CD4-positive, alpha-beta T cell (primary cell): ENCODE data around the gene GTF2A1. TPM values are rescaled to one million over a fixed set of nuclear protein-coding genes. Genes with fewer than 3 reads are reported as not detected.
A peak's percentile ranks its signal among the peaks of the same experiment; 100 is the strongest.

Source experiments
- ATAC-seq: fragments of 200-7000 bp; cut with Tn5 transposase; one replicate; pipeline ENCODE4 v1.10.0; 2022; ENCODE audit warnings: mild to moderate bottlenecking; ENCODE audit not compliant: poor library complexity
- CTCF ChIA-PET: fragments of 350-600 bp; sonication (Branson Sonifier 250); formaldehyde crosslinking; loops from one replicate; lab custom pipeline; 2021; ENCODE audit warnings: antibody characterized with exemption, inconsistent platforms; lab: Charles Lee
- POLR2A ChIA-PET: fragments of 350-600 bp; sonication (Branson Sonifier 250); formaldehyde crosslinking; loops from one replicate; lab custom pipeline; 2021; ENCODE audit warnings: antibody characterized with exemption, inconsistent platforms; lab: Charles Lee
- DNase-seq, 14 experiments: peaks; one replicate each; pipeline ENCODE4 v3.0.0-alpha.2; 2013 to 2020; ENCODE audit warnings: mixed read lengths in 2 of 14
- H3K27ac ChIP-seq, 2 donors: one replicate each; pipeline versions ENCODE4 v1.5.1 to v1.7.0; 2013; ENCODE audit warnings: low read length in 2 of 2, low read depth in 1 of 2, mild to moderate bottlenecking in 1 of 2
- H3K27me3 ChIP-seq, 2 experiments: 1 replicate in 1 of 2; 2 replicates in 1 of 2; pipeline versions ENCODE4 v1.6.1 to v1.7.0; 2013; ENCODE audit warnings: low read length in 2 of 2, control low read depth in 1 of 2, mild to moderate bottlenecking in 1 of 2, moderate library complexity in 1 of 2; ENCODE audit not compliant: insufficient read depth in 2 of 2, control insufficient read depth in 1 of 2
- H3K36me3 ChIP-seq: one replicate; pipeline ENCODE4 v1.6.1; 2013; ENCODE audit warnings: low read length, control low read depth; ENCODE audit not compliant: insufficient read depth
- H3K4me1 ChIP-seq: one replicate; pipeline ENCODE4 v1.6.1; 2013; ENCODE audit warnings: low read length, control low read depth; ENCODE audit not compliant: insufficient read depth
- H3K4me3 ChIP-seq: one replicate; pipeline ENCODE4 v1.5.1; 2013; ENCODE audit warnings: mild to moderate bottlenecking, low read length, moderate library complexity
- H3K9me3 ChIP-seq, 2 experiments: 1 replicate in 1 of 2; 2 replicates in 1 of 2; pipeline versions ENCODE4 v1.6.1 to v1.7.0; 2013; ENCODE audit warnings: low read length in 2 of 2, mild to moderate bottlenecking in 2 of 2, control low read depth in 1 of 2, moderate library complexity in 1 of 2; ENCODE audit not compliant: control insufficient read depth in 1 of 2, insufficient read depth in 1 of 2
- H3K27ac Mint-ChIP-seq: one replicate; pipeline ENCODE4 v1.8.0; 2020; ENCODE audit warnings: mixed read lengths
- H3K27me3 Mint-ChIP-seq: one replicate; pipeline ENCODE4 v1.8.0; 2021; ENCODE audit warnings: mixed read lengths
- H3K36me3 Mint-ChIP-seq: one replicate; pipeline ENCODE4 v1.8.0; 2021; ENCODE audit warnings: low read depth, mixed read lengths
- H3K4me1 Mint-ChIP-seq: one replicate; pipeline ENCODE4 v1.8.0; 2021; ENCODE audit warnings: low read depth, mixed read lengths
- H3K4me3 Mint-ChIP-seq: one replicate; pipeline ENCODE4 v1.8.0; 2020; ENCODE audit warnings: mild to moderate bottlenecking, mixed read lengths
- H3K9me3 Mint-ChIP-seq: one replicate; pipeline ENCODE4 v1.8.0; 2020; ENCODE audit warnings: mixed read lengths
- intact Hi-C, 2 experiments: fragments of 100-400 bp; cut with DNase I in 1 of 2; cut with micrococcal nuclease in 1 of 2; formaldehyde crosslinking; loops; one replicate each; pipeline versions ENCODE4 v1.15.1 to v1.9.0; 2023 to 2025; cut with DNase I, micrococcal nuclease
- total RNA-seq, 174 experiments: library from RNA in 2 of 174; stranded (reverse) in 2 of 174; gene quantifications; one replicate each; pipeline ENCODE4 v1.2.3 and lab custom pipeline; 2021 to 2026
- TF ChIP-seq, protein P1 (sequence below): fragments of 200-600 bp; IDR thresholded peaks from one replicate; pipeline ENCODE4 v1.8.0; 2022; ENCODE audit warnings: antibody characterized with exemption, mild to moderate bottlenecking

Gene GTF2A1
- total RNA-seq, 2 experiments from 2014 or later: 11.5 to 12.8 TPM

DNA sequence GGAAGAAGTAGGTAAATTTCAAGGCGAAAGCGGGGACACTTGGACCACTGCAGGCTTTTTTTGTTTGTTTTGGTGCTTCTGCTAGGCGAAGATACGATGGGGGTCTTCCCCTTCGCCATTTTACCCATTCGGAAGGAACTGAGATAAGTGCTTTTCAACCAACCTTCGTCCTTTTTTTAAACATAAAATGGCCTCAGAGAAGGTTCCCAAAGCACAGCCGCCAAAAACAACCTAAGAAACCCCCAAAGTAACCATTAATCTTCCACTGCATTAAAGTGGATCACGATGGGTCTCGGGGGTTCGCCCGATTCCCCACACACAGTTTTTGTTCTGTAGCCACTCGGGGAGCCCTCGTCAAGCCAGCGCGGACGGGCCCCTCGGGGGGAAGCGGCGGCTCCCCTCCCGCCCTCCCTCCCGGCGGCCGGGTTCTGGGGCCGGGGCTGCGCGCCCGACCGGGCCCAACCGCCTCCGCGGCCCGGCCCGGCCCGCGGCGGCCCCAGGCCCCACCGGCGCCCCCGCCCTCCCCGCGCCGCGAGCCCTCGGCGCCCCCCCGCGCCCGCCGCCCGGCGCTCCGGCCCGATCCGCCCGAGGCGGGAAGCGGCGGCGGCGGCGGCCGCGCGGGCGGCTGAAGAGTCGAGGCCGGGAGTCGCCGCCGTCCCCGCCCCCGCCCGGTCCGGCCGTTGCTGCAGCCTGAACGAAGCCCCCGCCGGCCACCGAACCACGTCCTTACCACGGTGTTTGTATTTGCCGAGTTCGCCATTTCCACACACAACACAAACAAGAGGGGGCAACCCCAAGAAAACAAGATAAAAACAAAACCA, 790 bp downstream of the GTF2A1 start:
- Mint-ChIP-seq H3K9me3 (no peaks in the 10 kb centered on the region), H3K4me3 (peak overlapping the region; percentile 100), H3K27me3 (peaks cover 9% of the 10 kb centered on the region), H3K27ac (peak overlapping the region; percentile 99), H3K4me1 (peaks cover 51% of the 10 kb centered on the region), H3K36me3 (peaks cover 51% of the 10 kb centered on the region)
- peak overlapping the region; percentile 94 to 97 for H3K27ac ChIP-seq
- H3K4me1 ChIP-seq: peaks cover 17% of the 10 kb centered on the region
- H3K4me3 ChIP-seq: peak overlapping the region; percentile 92
- peak; percentile 20 for ATAC-seq
- H3K27me3 ChIP-seq: no peaks in the 10 kb centered on the region
- no peaks in the 10 kb centered on the region for H3K9me3 ChIP-seq
- TF ChIP-seq, protein P1, sequence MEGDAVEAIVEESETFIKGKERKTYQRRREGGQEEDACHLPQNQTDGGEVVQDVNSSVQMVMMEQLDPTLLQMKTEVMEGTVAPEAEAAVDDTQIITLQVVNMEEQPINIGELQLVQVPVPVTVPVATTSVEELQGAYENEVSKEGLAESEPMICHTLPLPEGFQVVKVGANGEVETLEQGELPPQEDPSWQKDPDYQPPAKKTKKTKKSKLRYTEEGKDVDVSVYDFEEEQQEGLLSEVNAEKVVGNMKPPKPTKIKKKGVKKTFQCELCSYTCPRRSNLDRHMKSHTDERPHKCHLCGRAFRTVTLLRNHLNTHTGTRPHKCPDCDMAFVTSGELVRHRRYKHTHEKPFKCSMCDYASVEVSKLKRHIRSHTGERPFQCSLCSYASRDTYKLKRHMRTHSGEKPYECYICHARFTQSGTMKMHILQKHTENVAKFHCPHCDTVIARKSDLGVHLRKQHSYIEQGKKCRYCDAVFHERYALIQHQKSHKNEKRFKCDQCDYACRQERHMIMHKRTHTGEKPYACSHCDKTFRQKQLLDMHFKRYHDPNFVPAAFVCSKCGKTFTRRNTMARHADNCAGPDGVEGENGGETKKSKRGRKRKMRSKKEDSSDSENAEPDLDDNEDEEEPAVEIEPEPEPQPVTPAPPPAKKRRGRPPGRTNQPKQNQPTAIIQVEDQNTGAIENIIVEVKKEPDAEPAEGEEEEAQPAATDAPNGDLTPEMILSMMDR: no peak
- intact Hi-C loops: loop anchor here (1.0 to 5.0 kb wide), 8 partner anchors 28 to 315 kb away; partner anchors contain the start of gene SEL1L (in 1 of the 2)
- H3K36me3 ChIP-seq: peaks cover 15% of the 10 kb centered on the region
- peak; percentile 25 to 83 (median 42) for DNase-seq
- CTCF ChIA-PET: no interaction called here
- POLR2A ChIA-PET: interaction anchor here (0.6 to 2.2 kb wide), 18 partner anchors 19 to 313 kb away, joined by 3 to 42 read pairs (median 8); partner anchors contain the start of genes CEP128, SEL1L and TSHR

DNA sequence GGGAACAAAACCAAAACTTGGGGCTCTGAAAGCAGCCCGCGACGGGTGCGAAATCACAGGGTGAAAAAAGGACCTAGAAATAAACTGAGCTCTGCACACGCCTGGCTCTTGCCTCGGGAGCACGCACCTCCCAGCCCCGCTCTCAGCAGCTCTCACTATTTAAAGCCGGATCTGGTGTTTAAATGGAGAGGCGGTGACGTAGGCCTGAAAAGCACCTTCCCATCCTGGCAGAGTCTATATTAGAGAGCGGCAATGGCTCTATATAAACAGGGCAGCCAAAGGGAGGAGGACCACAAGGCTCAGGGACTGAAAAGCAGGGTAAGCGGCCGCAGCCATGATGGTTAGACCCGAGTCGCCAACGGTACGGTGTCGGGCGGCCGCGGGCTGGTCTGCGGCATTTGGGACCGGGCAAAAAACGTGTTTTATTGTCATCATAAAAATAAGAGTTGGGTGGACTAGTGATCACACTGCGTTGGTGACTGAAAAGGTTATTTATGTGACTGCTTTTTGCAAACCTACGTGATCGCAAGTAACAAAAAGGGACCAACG, 1.5 kb downstream of the GTF2A1 start:
- H3K9me3 Mint-ChIP-seq: no peaks in the 10 kb centered on the region
- intact Hi-C loops: loop anchor here (1.0 to 5.0 kb wide), 5 partner anchors 27 to 287 kb away; no protein-coding TSS in a partner anchor
- peaks cover 9% of the 10 kb centered on the region for H3K27me3 Mint-ChIP-seq
- ATAC-seq (peak; percentile 67), DNase-seq (peak; percentile 68 to 97 (median 84))
- H3K4me3 Mint-ChIP-seq: peak overlapping the region; percentile 100
- POLR2A ChIA-PET: interaction anchor here (0.6 to 1.5 kb wide), 22 partner anchors 10 to 315 kb away, joined by 3 to 36 read pairs (median 4); partner anchors contain the start of genes SEL1L and TSHR
- no peaks in the 10 kb centered on the region for H3K27me3 ChIP-seq
- peaks cover 17% of the 10 kb centered on the region for H3K4me1 ChIP-seq
- H3K4me1 Mint-ChIP-seq: peaks cover 56% of the 10 kb centered on the region
- CTCF ChIA-PET: no interaction called here
- H3K36me3 ChIP-seq: peaks cover 18% of the 10 kb centered on the region
- peak overlapping the region; percentile 92 for H3K4me3 ChIP-seq
- TF ChIP-seq, protein P1: no peak
- H3K27ac ChIP-seq: peak overlapping the region; percentile 94 to 96
- H3K27ac Mint-ChIP-seq: peak overlapping the region; percentile 99
- no peaks in the 10 kb centered on the region for H3K9me3 ChIP-seq
- peaks cover 55% of the 10 kb centered on the region for H3K36me3 Mint-ChIP-seq

DNA sequence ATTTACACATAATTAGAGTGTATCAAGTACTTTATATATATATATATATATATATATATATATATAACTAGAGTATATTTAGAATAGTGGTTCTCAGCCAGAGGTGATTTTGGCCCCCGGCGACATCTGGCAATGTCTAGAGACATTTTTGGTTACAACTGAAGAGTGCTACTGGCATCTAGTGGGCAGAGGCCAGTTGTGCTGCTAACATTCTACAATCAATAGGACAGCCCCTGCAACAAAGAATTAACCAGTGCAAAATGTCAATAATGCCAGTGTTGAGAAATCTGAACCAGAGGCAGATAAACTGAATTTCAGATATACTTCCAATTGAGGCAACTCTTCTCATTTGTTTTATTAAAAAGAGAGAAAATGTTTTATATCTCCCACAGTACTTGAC, 8.9 kb downstream of the GTF2A1 start:
- no peak overlapping the region for H3K27ac ChIP-seq
- peaks cover 78% of the 10 kb centered on the region for H3K36me3 ChIP-seq
- no peaks in the 10 kb centered on the region for H3K27me3 Mint-ChIP-seq
- H3K9me3 ChIP-seq: no peaks in the 10 kb centered on the region
- H3K27ac Mint-ChIP-seq: no peak overlapping the region
- intact Hi-C loops: loop anchor here (1.0 to 5.0 kb wide), 3 partner anchors 213 to 255 kb away; partner anchors contain the start of gene TSHR (in 1 of the 2)
- no peaks in the 10 kb centered on the region for H3K27me3 ChIP-seq
- H3K4me3 ChIP-seq: no peak overlapping the region
- H3K4me1 Mint-ChIP-seq: peaks cover 63% of the 10 kb centered on the region
- TF ChIP-seq, protein P1: peak; percentile 46
- peaks cover 92% of the 10 kb centered on the region for H3K36me3 Mint-ChIP-seq
- H3K4me3 Mint-ChIP-seq: no peak overlapping the region
- peaks cover 9% of the 10 kb centered on the region for H3K4me1 ChIP-seq
- ChIA-PET POLR2A (interaction anchor here (0.6 kb wide), 1 partner anchor 11 kb away, joined by 4 read pairs; no protein-coding TSS in a partner anchor), CTCF (interaction anchor here (1.0 kb wide), 1 partner anchor 10 kb away, joined by 4 read pairs; no protein-coding TSS in a partner anchor)
- ATAC-seq (peak; percentile 80), DNase-seq (peak in 8 of 14 experiments; percentile 15 to 69 (median 27))
- no peaks in the 10 kb centered on the region for H3K9me3 Mint-ChIP-seq
